Gastrocnemius medialis (tissue), 4 donors: Measurements from ENCODE around the gene MAMDC4. TPM values are rescaled to one million over a fixed set of nuclear protein-coding genes. Genes with fewer than 3 reads are reported as not detected.
"Not testable (repeated sequence)": the region's sequence is repeated elsewhere in the genome, so short reads cannot be mapped to it uniquely, and the experiment has no call there.

Source experiments
- ATAC-seq, 2 donors: fragments of 150-250 bp; one replicate each; pipeline ENCODE4 v1.9.1; 2016
- DNase-seq, 2 donors: peaks; one replicate each; pipeline ENCODE4 v3.0.0-alpha.2; 2019
- H3K27ac ChIP-seq, 4 donors: fragments of 200-600 bp; sonication (generic); 1 replicate in 1 of 4; 2 replicates in 3 of 4; pipeline ENCODE4 v1.5.1; 2016 to 2018; ENCODE audit warnings: mild to moderate bottlenecking in 2 of 4, moderate library complexity in 1 of 4
- H3K27me3 ChIP-seq, 3 donors: fragments of 200-600 bp; sonication (generic) in 2 of 3; 1 replicate in 1 of 3; 2 replicates in 2 of 3; pipeline versions ENCODE4 v1.5.1 to v1.6.0; 2016 to 2019; ENCODE audit warnings: mild to moderate bottlenecking in 1 of 3, moderate library complexity in 1 of 3
- H3K36me3 ChIP-seq, 2 donors: fragments of 200-600 bp; sonication (generic) in 1 of 2; one replicate each; pipeline ENCODE4 v1.5.1; 2017 to 2018
- H3K4me1 ChIP-seq, 2 donors: fragments of 200-600 bp; sonication (generic) in 1 of 2; one replicate each; pipeline ENCODE4 v1.5.1; 2016 to 2017; ENCODE audit warnings: mild to moderate bottlenecking in 2 of 2
- H3K4me3 ChIP-seq, 4 donors: fragments of 200-600 bp; sonication (generic) in 3 of 4; 1 replicate in 1 of 4; 2 replicates in 3 of 4; pipeline ENCODE4 v1.5.1; 2016 to 2019; ENCODE audit warnings: mild to moderate bottlenecking in 2 of 4
- H3K9me3 ChIP-seq, 3 donors: fragments of 200-600 bp; sonication (generic) in 2 of 3; 1 replicate in 1 of 3; 2 replicates in 2 of 3; pipeline ENCODE4 v1.5.1; 2016 to 2019
- POLR2A ChIP-seq, 2 donors: fragments of 450-650 bp; IDR thresholded peaks; one replicate each; pipeline ENCODE4 v1.6.1; 2017; ENCODE audit warnings: antibody characterized with exemption in 2 of 2, mild to moderate bottlenecking in 2 of 2, moderate library complexity in 2 of 2
- in situ Hi-C, 4 donors: fragments of 200-750 bp; cut with MboI; loops; one replicate each; pipeline versions ENCODE4 v1.15.0 to v1.8.0; 2017; ENCODE audit warnings: low sequenced_read_pairs in 4 of 4
- intact Hi-C: fragments of 100-400 bp; cut with DNase I; formaldehyde crosslinking; loops from one replicate; pipeline ENCODE4 v1.15.1; 2023; ENCODE audit warnings: low total_unique reads
- total RNA-seq, 4 donors: library from RNA; depleted of rRNA; stranded (reverse); fragments of >200 nt; gene quantifications; one replicate each; pipeline versions ENCODE4 v1.1.0 to v1.2.3, GENCODE V29; 2016
- TF ChIP-seq, protein P1 (sequence below), 5 experiments: fragments of 450-650 bp in 3 of 5; fragments of 200-600 bp in 2 of 5; sonication (generic) in 2 of 5; IDR thresholded peaks in 4 of 5; conservative IDR thresholded peaks in 1 of 5; 1 replicate in 4 of 5; 2 replicates in 1 of 5; pipeline ENCODE4 v1.5.1; 2016 to 2019; ENCODE audit warnings: antibody characterized with exemption in 5 of 5, mild to moderate bottlenecking in 3 of 5, moderate library complexity in 3 of 5

Gene MAMDC4
- total RNA-seq, 4 donors from 2014 or later: 0.95 to 2.3 (median 1.7) TPM

DNA sequence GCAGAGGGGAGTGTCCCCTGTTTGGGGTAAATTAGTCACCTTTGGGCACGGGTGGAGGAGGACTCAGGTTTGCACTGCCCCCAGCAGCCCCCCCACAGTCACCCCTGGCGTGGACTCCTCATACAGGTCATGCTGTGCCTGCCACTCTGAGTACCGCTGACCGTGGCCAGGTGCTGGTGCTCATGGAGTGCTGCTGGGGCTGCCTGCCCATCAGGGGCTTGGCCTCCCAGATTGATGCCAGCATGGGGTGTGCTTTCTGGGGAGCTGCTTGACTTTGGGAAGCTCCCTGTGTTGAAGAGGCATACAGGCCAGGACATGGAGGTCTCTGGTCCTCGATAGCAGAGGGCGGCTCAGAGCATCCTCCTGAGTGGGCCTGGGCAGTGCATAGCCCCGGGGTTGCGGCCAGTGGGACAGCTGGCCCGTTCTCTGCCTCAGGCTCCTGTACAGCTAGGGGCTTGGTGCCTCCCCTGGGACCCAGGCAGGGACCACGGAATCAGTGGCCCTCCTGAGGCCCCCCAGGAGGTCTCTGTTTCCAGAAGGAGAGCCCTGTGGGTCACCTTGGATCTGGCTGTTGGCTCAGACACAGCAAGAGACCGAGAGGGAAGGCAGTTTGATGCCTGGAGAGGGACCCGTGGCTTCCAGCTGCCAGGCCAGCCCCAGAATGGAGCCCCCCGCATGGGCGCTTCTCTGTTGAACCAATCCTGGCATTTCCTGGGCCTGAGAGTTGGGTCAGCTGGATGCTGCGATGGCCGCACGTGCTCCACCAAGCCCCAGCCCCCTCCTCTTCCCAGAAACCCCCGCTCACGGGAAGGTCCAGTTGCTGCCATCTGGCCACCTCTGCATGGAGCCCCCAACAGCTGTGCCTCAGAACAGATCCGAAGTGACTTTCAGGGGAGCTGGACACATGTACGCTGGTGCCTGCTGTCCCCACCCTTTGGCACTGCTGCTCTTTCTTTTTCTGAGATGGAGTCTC lies 15.9 kb upstream of the MAMDC4 start:
- no peak overlapping the region for H3K27ac ChIP-seq
- H3K4me1 ChIP-seq: peaks cover 8 to 9% of the 10 kb centered on the region in 2 donors
- H3K27me3 ChIP-seq: no peaks in the 10 kb centered on the region
- intact Hi-C loops (loop anchor here (1.0 kb wide), 1 partner anchor 18 kb away; no protein-coding TSS in a partner anchor), in situ Hi-C loops (no loop called here)
- H3K4me3 ChIP-seq: no peak overlapping the region
- ATAC-seq (no peak), DNase-seq (no peak)
- H3K9me3 ChIP-seq: no peaks in the 10 kb centered on the region
- TF ChIP-seq, protein P1, sequence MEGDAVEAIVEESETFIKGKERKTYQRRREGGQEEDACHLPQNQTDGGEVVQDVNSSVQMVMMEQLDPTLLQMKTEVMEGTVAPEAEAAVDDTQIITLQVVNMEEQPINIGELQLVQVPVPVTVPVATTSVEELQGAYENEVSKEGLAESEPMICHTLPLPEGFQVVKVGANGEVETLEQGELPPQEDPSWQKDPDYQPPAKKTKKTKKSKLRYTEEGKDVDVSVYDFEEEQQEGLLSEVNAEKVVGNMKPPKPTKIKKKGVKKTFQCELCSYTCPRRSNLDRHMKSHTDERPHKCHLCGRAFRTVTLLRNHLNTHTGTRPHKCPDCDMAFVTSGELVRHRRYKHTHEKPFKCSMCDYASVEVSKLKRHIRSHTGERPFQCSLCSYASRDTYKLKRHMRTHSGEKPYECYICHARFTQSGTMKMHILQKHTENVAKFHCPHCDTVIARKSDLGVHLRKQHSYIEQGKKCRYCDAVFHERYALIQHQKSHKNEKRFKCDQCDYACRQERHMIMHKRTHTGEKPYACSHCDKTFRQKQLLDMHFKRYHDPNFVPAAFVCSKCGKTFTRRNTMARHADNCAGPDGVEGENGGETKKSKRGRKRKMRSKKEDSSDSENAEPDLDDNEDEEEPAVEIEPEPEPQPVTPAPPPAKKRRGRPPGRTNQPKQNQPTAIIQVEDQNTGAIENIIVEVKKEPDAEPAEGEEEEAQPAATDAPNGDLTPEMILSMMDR (IDR thresholded peaks at IDR 0.05 in 4 of 5, conservative IDR thresholded peaks at IDR 0.05 in 1 of 5): no peak
- no peak for TF ChIP-seq POLR2A (IDR thresholded peaks at IDR 0.05)
- peaks cover 0 to 40% of the 10 kb centered on the region in 2 donors for H3K36me3 ChIP-seq

DNA sequence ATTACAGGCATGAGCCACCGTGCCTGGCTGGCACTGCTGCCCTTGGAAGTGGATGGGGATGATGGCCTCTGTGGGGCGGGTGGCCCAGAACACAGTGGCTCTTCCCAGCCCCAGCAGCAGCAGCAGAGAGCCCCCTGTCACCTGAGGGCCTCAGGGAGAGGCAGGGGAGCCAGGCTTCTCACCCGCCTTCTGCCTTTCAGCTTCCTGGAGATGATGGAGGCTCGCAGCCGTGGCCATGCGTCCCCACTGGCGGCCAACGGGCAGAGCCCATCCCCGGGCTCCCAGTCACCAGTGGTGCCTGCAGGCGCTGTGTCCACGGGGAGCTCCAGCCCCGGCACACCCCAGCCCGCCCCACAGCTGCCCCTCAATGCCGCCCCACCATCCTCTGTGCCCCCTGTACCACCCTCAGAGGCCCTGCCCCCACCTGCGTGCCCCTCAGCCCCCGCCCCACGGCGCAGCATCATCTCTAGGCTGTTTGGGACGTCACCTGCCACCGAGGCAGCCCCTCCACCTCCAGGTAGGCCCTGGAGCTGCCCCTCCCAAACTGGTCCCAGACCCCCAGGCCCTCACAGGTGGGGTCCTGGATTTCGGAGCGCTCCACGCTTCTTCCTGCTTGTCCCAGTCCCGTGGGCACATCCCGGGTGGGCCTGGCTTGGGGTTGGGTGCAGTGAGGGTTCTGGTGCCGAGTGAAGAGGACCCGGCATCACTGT lies 14.8 kb upstream of the MAMDC4 start:
- Histone ChIP-seq H3K36me3 (peaks cover 0 to 31% of the 10 kb centered on the region in 2 donors), H3K4me3 (no peak overlapping the region), H3K27me3 (no peaks in the 10 kb centered on the region), H3K27ac (no peak overlapping the region), H3K9me3 (no peaks in the 10 kb centered on the region), H3K4me1 (peaks cover 12 to 19% of the 10 kb centered on the region in 2 donors)
- TF ChIP-seq, protein P1 (IDR thresholded peaks at IDR 0.05 in 4 of 5, conservative IDR thresholded peaks at IDR 0.05 in 1 of 5): no peak
- TF ChIP-seq POLR2A (IDR thresholded peaks at IDR 0.05): no peak
- ATAC-seq (no peak), DNase-seq (no peak)
- in situ Hi-C loops (no loop called here), intact Hi-C loops (no loop called here)

DNA sequence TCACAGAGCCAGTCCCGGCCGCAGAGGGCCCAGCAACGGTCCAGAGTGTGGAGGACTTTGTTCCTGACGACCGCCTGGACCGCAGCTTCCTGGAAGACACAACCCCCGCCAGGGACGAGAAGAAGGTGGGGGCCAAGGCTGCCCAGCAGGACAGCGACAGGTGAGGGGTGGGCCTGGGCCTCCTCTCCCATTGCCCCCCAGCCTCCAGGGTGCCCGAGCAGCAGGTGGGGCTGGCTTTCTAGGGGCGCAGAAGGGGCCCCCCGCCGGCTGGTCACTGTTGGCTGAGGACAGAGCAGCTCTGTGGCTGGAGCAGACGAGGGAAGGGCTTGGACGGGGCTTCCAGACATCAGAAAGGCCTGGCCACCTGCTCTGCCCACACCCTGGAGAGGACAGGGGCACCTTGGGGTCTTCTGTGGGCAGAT lies 14.3 kb upstream of the MAMDC4 start:
- ATAC-seq, in situ Hi-C loops, H3K27me3 ChIP-seq, intact Hi-C loops, H3K27ac ChIP-seq, DNase-seq, H3K9me3 ChIP-seq, H3K4me3 ChIP-seq: not testable (repeated sequence)
- peaks cover 10 to 25% of the 10 kb centered on the region in 2 donors for H3K4me1 ChIP-seq
- peaks cover 0 to 26% of the 10 kb centered on the region in 2 donors for H3K36me3 ChIP-seq

DNA sequence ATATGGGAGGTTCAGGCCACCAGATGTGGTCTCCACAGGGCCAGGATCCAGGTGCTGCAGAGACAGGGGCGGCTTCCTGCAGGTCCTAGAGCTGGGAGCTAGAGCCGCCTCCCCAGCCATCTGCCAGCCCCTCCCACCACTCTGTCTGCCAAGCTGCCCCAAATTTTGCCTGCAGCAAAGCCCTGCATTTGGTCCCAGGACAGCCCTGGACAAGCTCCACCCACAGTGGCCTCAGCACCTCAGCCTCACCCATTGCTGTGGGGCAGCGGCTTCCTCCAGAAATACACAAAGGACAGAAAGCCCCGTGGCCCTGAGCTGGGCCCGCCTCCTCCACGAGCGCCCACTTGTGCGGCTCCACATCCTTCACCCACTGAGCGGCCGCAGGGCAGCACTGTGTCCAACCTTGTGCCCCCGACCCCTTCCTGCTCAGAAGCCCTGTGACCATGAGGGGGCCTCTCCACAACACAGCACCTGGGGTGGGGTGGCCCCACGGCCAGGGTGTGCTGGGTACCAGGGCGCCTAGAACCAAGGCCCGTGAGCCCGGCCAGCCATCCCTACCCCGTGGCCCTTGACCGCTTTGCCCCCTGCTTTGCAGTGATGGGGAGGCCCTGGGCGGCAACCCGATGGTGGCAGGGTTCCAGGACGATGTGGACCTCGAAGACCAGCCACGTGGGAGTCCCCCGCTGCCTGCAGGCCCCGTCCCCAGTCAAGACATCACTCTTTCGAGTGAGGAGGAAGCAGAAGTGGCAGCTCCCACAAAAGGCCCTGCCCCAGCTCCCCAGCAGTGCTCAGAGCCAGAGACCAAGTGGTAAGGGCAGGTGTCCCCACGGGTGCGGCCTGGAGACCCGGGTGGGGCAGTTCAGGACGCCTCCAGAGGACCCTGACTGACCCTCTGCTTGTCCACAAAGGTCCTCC lies 13.6 kb upstream of the MAMDC4 start:
- H3K36me3 ChIP-seq: peaks cover 0 to 26% of the 10 kb centered on the region in 2 donors
- ATAC-seq (no peak), DNase-seq (no peak)
- in situ Hi-C loops (no loop called here), intact Hi-C loops (no loop called here)
- no peak overlapping the region for H3K4me3 ChIP-seq
- H3K9me3 ChIP-seq: no peaks in the 10 kb centered on the region
- TF ChIP-seq, protein P1 (IDR thresholded peaks at IDR 0.05 in 4 of 5, conservative IDR thresholded peaks at IDR 0.05 in 1 of 5): no peak
- no peak for TF ChIP-seq POLR2A (IDR thresholded peaks at IDR 0.05)
- no peak overlapping the region for H3K27ac ChIP-seq
- peaks cover 16 to 32% of the 10 kb centered on the region in 2 donors for H3K4me1 ChIP-seq
- H3K27me3 ChIP-seq: peaks cover 0 to 2% (median 0%) of the 10 kb centered on the region in 3 donors
